Measurements from ENCODE around the gene LORICRIN.

LORICRIN gene

GRCh38 chr1:153248176-153248879, 11.2 kb upstream of the LORICRIN start:
- Histone ChIP-seq H3K4me3 (replicated peaks; ENCODE audit: low read depth, low read length) (no peak overlapping the region), H3K36me3 (ENCODE audit: control insufficient read depth, insufficient read depth, low read length) (no peaks in the 10 kb centered on the region), H3K27me3 (replicated peaks; ENCODE audit: control insufficient read depth, insufficient read depth, low read length) (no peaks in the 10 kb centered on the region)
- DNase-seq (ENCODE audit: extremely low read depth, insufficient read length): no peak
- no peak for TF ChIP-seq CTCF (IDR thresholded peaks at IDR 0.05; ENCODE audit: insufficient read depth, low read length, poor library complexity, severe bottlenecking)

- H3K4me3 ChIP-seq (replicated peaks; ENCODE audit: low read depth, low read length): no peak overlapping the region
- no peaks in the 10 kb centered on the region for H3K27me3 ChIP-seq (replicated peaks; ENCODE audit: control insufficient read depth, insufficient read depth, low read length)
- TF ChIP-seq CTCF (IDR thresholded peaks at IDR 0.05; ENCODE audit: insufficient read depth, low read length, poor library complexity, severe bottlenecking): no peak
- no peak for DNase-seq (ENCODE audit: extremely low read depth, insufficient read length)
- H3K36me3 ChIP-seq (ENCODE audit: control insufficient read depth, insufficient read depth, low read length): no peaks in the 10 kb centered on the region
Measured at GRCh38 chr1:153250166-153250565, 9.3 kb upstream of the LORICRIN start.

GRCh38 chr1:153251087-153251486, 8.4 kb upstream of the LORICRIN start:
- no peaks in the 10 kb centered on the region for H3K27me3 ChIP-seq (replicated peaks; ENCODE audit: control insufficient read depth, insufficient read depth, low read length)
- H3K4me3 ChIP-seq (replicated peaks; ENCODE audit: low read depth, low read length): no peak overlapping the region
- TF ChIP-seq CTCF (IDR thresholded peaks at IDR 0.05; ENCODE audit: insufficient read depth, low read length, poor library complexity, severe bottlenecking): no peak
- no peaks in the 10 kb centered on the region for H3K36me3 ChIP-seq (ENCODE audit: control insufficient read depth, insufficient read depth, low read length)
- DNase-seq (ENCODE audit: extremely low read depth, insufficient read length): no peak

- Histone ChIP-seq H3K4me3 (replicated peaks; ENCODE audit: low read depth, low read length) (no peak overlapping the region), H3K27me3 (replicated peaks; ENCODE audit: control insufficient read depth, insufficient read depth, low read length) (no peaks in the 10 kb centered on the region), H3K36me3 (ENCODE audit: control insufficient read depth, insufficient read depth, low read length) (no peaks in the 10 kb centered on the region)
- DNase-seq (ENCODE audit: extremely low read depth, insufficient read length): no peak
- TF ChIP-seq CTCF (IDR thresholded peaks at IDR 0.05; ENCODE audit: insufficient read depth, low read length, poor library complexity, severe bottlenecking): no peak
Measured at GRCh38 chr1:153251562-153251961, 7.9 kb upstream of the LORICRIN start.

- DNase-seq (ENCODE audit: extremely low read depth, insufficient read length): no peak
- no peaks in the 10 kb centered on the region for H3K36me3 ChIP-seq (ENCODE audit: control insufficient read depth, insufficient read depth, low read length)
- peak; percentile 3 for TF ChIP-seq CTCF (IDR thresholded peaks at IDR 0.05; ENCODE audit: insufficient read depth, low read length, poor library complexity, severe bottlenecking)
- no peaks in the 10 kb centered on the region for H3K27me3 ChIP-seq (replicated peaks; ENCODE audit: control insufficient read depth, insufficient read depth, low read length)
- no peak overlapping the region for H3K4me3 ChIP-seq (replicated peaks; ENCODE audit: low read depth, low read length)
Measured at GRCh38 chr1:153251988-153252387, 7.5 kb upstream of the LORICRIN start.

GRCh38 chr1:153253076-153253475, 6.4 kb upstream of the LORICRIN start:
- TF ChIP-seq CTCF (IDR thresholded peaks at IDR 0.05; ENCODE audit: insufficient read depth, low read length, poor library complexity, severe bottlenecking): no peak
- no peaks in the 10 kb centered on the region for H3K27me3 ChIP-seq (replicated peaks; ENCODE audit: control insufficient read depth, insufficient read depth, low read length)
- no peak overlapping the region for H3K4me3 ChIP-seq (replicated peaks; ENCODE audit: low read depth, low read length)
- H3K36me3 ChIP-seq (ENCODE audit: control insufficient read depth, insufficient read depth, low read length): no peaks in the 10 kb centered on the region
- DNase-seq (ENCODE audit: extremely low read depth, insufficient read length): no peak

All from GM06990 (cell line).